Liver (tissue), 3 donors: ENCODE data around the gene DNMBP.

Experiments
- ATF3 ChIP-seq: IDR thresholded peaks from 2 replicates; pipeline ENCODE4 v1.6.1; 2016; ENCODE audit warnings: antibody characterized with exemption
- HNF4A ChIP-seq, 2 donors: conservative IDR thresholded peaks; 2 replicates each; pipeline ENCODE4 v1.6.1; 2016; ENCODE audit warnings: antibody characterized with exemption in 2 of 2, mild to moderate bottlenecking in 2 of 2
- NR2F2 ChIP-seq: IDR thresholded peaks from 2 replicates; pipeline ENCODE4 v1.6.1; 2016; ENCODE audit warnings: antibody characterized with exemption
- RAD21 ChIP-seq, 2 donors: IDR thresholded peaks; 2 replicates each; pipeline ENCODE4 v1.6.1; 2016; ENCODE audit warnings: antibody characterized with exemption in 2 of 2, mild to moderate bottlenecking in 2 of 2
- RXRA ChIP-seq, 2 donors: IDR thresholded peaks; 2 replicates each; pipeline ENCODE4 v1.6.1; 2017 to 2018; ENCODE audit warnings: antibody characterized with exemption in 2 of 2, mild to moderate bottlenecking in 1 of 2
- TAF1 ChIP-seq: conservative IDR thresholded peaks from 2 replicates; pipeline ENCODE4 v1.6.1; 2016; ENCODE audit warnings: antibody characterized with exemption, mild to moderate bottlenecking
- ZBTB33 ChIP-seq: IDR thresholded peaks from 2 replicates; pipeline ENCODE4 v1.6.1; 2016; ENCODE audit warnings: antibody characterized with exemption
- TF ChIP-seq, protein P1 (sequence below): fragments of 150-350 bp; IDR thresholded peaks from 2 replicates; pipeline ENCODE4 v1.5.1; 2017; ENCODE audit warnings: improper control_type of control experiment, low read depth, low read length; ENCODE audit not compliant: missing input control
- donor health status: healthy.
- donor health status: healthy.

- TF ChIP-seq, protein P1, sequence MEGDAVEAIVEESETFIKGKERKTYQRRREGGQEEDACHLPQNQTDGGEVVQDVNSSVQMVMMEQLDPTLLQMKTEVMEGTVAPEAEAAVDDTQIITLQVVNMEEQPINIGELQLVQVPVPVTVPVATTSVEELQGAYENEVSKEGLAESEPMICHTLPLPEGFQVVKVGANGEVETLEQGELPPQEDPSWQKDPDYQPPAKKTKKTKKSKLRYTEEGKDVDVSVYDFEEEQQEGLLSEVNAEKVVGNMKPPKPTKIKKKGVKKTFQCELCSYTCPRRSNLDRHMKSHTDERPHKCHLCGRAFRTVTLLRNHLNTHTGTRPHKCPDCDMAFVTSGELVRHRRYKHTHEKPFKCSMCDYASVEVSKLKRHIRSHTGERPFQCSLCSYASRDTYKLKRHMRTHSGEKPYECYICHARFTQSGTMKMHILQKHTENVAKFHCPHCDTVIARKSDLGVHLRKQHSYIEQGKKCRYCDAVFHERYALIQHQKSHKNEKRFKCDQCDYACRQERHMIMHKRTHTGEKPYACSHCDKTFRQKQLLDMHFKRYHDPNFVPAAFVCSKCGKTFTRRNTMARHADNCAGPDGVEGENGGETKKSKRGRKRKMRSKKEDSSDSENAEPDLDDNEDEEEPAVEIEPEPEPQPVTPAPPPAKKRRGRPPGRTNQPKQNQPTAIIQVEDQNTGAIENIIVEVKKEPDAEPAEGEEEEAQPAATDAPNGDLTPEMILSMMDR: no peak
- TF ChIP-seq RAD21 (IDR thresholded peaks at IDR 0.05): no peak
- TF ChIP-seq TAF1: no peak
- no peak for TF ChIP-seq ZBTB33
- TF ChIP-seq NR2F2: no peak
- TF ChIP-seq ATF3: no peak
- no peak for TF ChIP-seq RXRA (IDR thresholded peaks at IDR 0.05)
- no peak for TF ChIP-seq HNF4A (conservative IDR thresholded peaks at IDR 0.05)
Observed at GRCh38 chr10:99941942-99942820, 67.6 kb downstream of the DNMBP start.
